ENCODE data around the gene TMEM212. TPM values are rescaled to one million over a fixed set of nuclear protein-coding genes. Genes with fewer than 3 reads are reported as not detected.

Gene TMEM212
- total and polyA plus RNA-seq, 2 donors (not counting 1 experiment from before 2014, with no cell fraction given): not detected

- no peak overlapping the region for H3K4me2 ChIP-seq (replicated peaks; ENCODE audit: low read depth, low read length, poor library complexity, severe bottlenecking)
- no peaks in the 10 kb centered on the region for H3K36me3 ChIP-seq (replicated peaks in 1 of 2; ENCODE audit: control extremely low read depth in 1 of 2, control insufficient read depth in 1 of 2, extremely low read depth in 1 of 2, insufficient read depth in 2 of 2, low read length in 1 of 2)
- no peak overlapping the region for H3K27ac ChIP-seq (ENCODE audit: low read length in 2 of 2)
- TF ChIP-seq EZH2 (IDR thresholded peaks at IDR 0.05; ENCODE audit: borderline replicate concordance, insufficient read depth, low read depth, low read length, poor library complexity, severe bottlenecking) (no peak), CTCF (IDR thresholded peaks at IDR 0.05) (no peak)
- H3K9me3 ChIP-seq (ENCODE audit: control extremely low read depth in 1 of 3, control insufficient read depth in 2 of 3, insufficient read depth in 1 of 3, low read length in 2 of 3): no peaks in the 10 kb centered on the region
- Mint-ChIP-seq H3K27me3 (peaks cover 3% of the 10 kb centered on the region), H3K27ac (no peak overlapping the region), H3K4me3 (no peak overlapping the region), H3K9me3 (ENCODE audit: insufficient read depth) (no peaks in the 10 kb centered on the region), H3K4me1 (no peaks in the 10 kb centered on the region)
- ChIA-PET POLR2A (no interaction called here), CTCF (no interaction called here)
- H3K27me3 ChIP-seq (replicated peaks in 1 of 4; ENCODE audit: control extremely low read depth in 1 of 4, control insufficient read depth in 3 of 4, insufficient read depth in 4 of 4, low read length in 3 of 4): no peaks in the 10 kb centered on the region
- no peak overlapping the region for H3K9ac ChIP-seq (ENCODE audit: low read length)
- H4K20me1 ChIP-seq (ENCODE audit: control insufficient read depth, insufficient read depth, low read length, poor library complexity, severe bottlenecking): no peaks in the 10 kb centered on the region
- H3K4me3 ChIP-seq (ENCODE audit: control extremely low read depth in 1 of 5, extremely low read depth in 1 of 5, insufficient read depth in 1 of 5, low read depth in 2 of 5, low read length in 4 of 5): no peak overlapping the region
- intact Hi-C loops (cut with micrococcal nuclease): no loop called here
- H2AFZ ChIP-seq (ENCODE audit: insufficient read depth, low read depth, low read length, poor library complexity, severe bottlenecking): no peak overlapping the region
- H3K79me2 ChIP-seq (ENCODE audit: control insufficient read depth, insufficient read depth, low read length): no peaks in the 10 kb centered on the region
- no peaks in the 10 kb centered on the region for H3K4me1 ChIP-seq (ENCODE audit: control insufficient read depth in 2 of 2, insufficient read depth in 2 of 2, low read length in 2 of 2)
- WGBS (ENCODE audit: insufficient coverage): no CpG with 5 or more reads among the region's 5 CpGs
- DNase-seq (no peak), ATAC-seq (ENCODE audit: low read depth) (no peak)
Observed at GRCh38 chr3:171832989-171833388, 10.2 kb upstream of the TMEM212 start.

GRCh38 chr3:171833789-171834460, 9.2 kb upstream of the TMEM212 start:
- no peak for ATAC-seq (ENCODE audit: low read depth)
- H3K4me3 ChIP-seq (ENCODE audit: control extremely low read depth in 1 of 5, extremely low read depth in 1 of 5, insufficient read depth in 1 of 5, low read depth in 2 of 5, low read length in 4 of 5): no peak overlapping the region
- H3K9me3 ChIP-seq (ENCODE audit: control extremely low read depth in 1 of 3, control insufficient read depth in 2 of 3, insufficient read depth in 1 of 3, low read length in 2 of 3): no peaks in the 10 kb centered on the region
- H3K9ac ChIP-seq (ENCODE audit: low read length): no peak overlapping the region
- no peak for DNase-seq
- H4K20me1 ChIP-seq (ENCODE audit: control insufficient read depth, insufficient read depth, low read length, poor library complexity, severe bottlenecking): no peaks in the 10 kb centered on the region
- TF ChIP-seq EZH2 (IDR thresholded peaks at IDR 0.05; ENCODE audit: borderline replicate concordance, insufficient read depth, low read depth, low read length, poor library complexity, severe bottlenecking): no peak
- TF ChIP-seq CTCF (IDR thresholded peaks at IDR 0.05): no peak
- H3K27me3 ChIP-seq (replicated peaks in 1 of 4; ENCODE audit: control extremely low read depth in 1 of 4, control insufficient read depth in 3 of 4, insufficient read depth in 4 of 4, low read length in 3 of 4): no peaks in the 10 kb centered on the region
- ChIA-PET CTCF (no interaction called here), POLR2A (no interaction called here)
- Mint-ChIP-seq H3K4me1 (no peaks in the 10 kb centered on the region), H3K27ac (no peak overlapping the region), H3K4me3 (no peak overlapping the region), H3K27me3 (peaks cover 3% of the 10 kb centered on the region), H3K9me3 (ENCODE audit: insufficient read depth) (no peaks in the 10 kb centered on the region)
- no peaks in the 10 kb centered on the region for H3K79me2 ChIP-seq (ENCODE audit: control insufficient read depth, insufficient read depth, low read length)
- no peaks in the 10 kb centered on the region for H3K36me3 ChIP-seq (replicated peaks in 1 of 2; ENCODE audit: control extremely low read depth in 1 of 2, control insufficient read depth in 1 of 2, extremely low read depth in 1 of 2, insufficient read depth in 2 of 2, low read length in 1 of 2)
- no peak overlapping the region for H3K4me2 ChIP-seq (replicated peaks; ENCODE audit: low read depth, low read length, poor library complexity, severe bottlenecking)
- no peaks in the 10 kb centered on the region for H3K4me1 ChIP-seq (ENCODE audit: control insufficient read depth in 2 of 2, insufficient read depth in 2 of 2, low read length in 2 of 2)
- H3K27ac ChIP-seq (ENCODE audit: low read length in 2 of 2): no peak overlapping the region
- WGBS (ENCODE audit: insufficient coverage): no CpG with 5 or more reads among the region's 3 CpGs
- intact Hi-C loops (cut with micrococcal nuclease): no loop called here
- no peak overlapping the region for H2AFZ ChIP-seq (ENCODE audit: insufficient read depth, low read depth, low read length, poor library complexity, severe bottlenecking)
